ENCODE results near the gene GABRG3.

DNA sequence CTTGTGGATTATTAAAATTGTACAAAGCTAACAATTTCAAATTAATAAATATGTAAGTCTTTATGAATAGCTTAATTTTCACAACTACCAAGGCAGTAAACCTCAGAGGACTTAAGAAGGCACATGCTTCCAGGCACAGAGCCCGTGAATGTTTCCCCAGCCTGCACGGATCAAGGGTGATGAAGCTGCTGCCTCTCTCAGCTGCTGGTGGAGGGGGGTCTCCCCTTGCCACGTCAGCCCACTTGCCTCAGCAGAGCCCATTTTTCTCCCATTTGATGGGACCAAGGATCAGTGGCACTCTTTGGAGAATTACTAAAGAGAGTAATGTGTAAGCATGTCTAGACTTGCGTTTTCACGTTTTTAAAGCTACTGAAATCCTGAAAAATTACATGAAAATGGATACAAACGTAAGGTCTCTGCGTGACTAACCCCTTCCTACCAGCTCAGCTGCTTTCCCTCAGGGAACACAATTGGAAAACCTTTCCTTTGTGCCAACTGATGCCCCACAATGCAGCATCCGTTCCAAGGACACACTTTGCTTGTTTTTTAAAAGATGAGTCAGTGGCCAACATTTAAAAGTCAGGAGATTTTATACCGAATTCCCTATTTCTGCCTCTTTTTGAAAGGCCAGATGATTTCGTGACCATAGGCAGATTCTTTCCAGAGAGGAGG is 494.1 kb downstream of the GABRG3 start:
- TF ChIP-seq CTCF (IDR thresholded peaks at IDR 0.05) (no peak), POLR2A (IDR thresholded peaks at IDR 0.05) (no peak)

Measured in vagina (tissue), 2 donors.